IPS-15b (cell line): ENCODE measurements around the gene SYNPO2.

Source experiments
- H3K27me3 ChIP-seq: one replicate; pipeline ENCODE4 v1.6.1; 2013; ENCODE audit warnings: low read length; ENCODE audit not compliant: control insufficient read depth, insufficient read depth
- H3K36me3 ChIP-seq: one replicate; pipeline ENCODE4 v1.6.1; 2013; ENCODE audit warnings: low read length; ENCODE audit not compliant: control insufficient read depth, insufficient read depth
- H3K4me1 ChIP-seq: one replicate; pipeline ENCODE4 v1.6.1; 2013; ENCODE audit warnings: mild to moderate bottlenecking, low read length; ENCODE audit not compliant: control insufficient read depth, insufficient read depth
- H3K4me3 ChIP-seq: one replicate; pipeline ENCODE4 v1.5.1; 2013; ENCODE audit warnings: low read depth, low read length
- H3K9ac ChIP-seq: one replicate; pipeline ENCODE4 v1.6.1; 2013; ENCODE audit warnings: low read depth, mild to moderate bottlenecking, low read length
- H3K9me3 ChIP-seq: one replicate; pipeline ENCODE4 v1.6.1; 2013; ENCODE audit warnings: mild to moderate bottlenecking, low read length; ENCODE audit not compliant: control insufficient read depth, insufficient read depth

SYNPO2 gene

GRCh38 chr4:119099227-119099810 is 210.7 kb downstream of the SYNPO2 start:
- H3K9me3 ChIP-seq = no peaks in the 10 kb centered on the region
- no peak overlapping the region for H3K4me3 ChIP-seq
- H3K9ac ChIP-seq = no peak overlapping the region
- H3K4me1 ChIP-seq = no peaks in the 10 kb centered on the region
- no peaks in the 10 kb centered on the region for H3K27me3 ChIP-seq
- H3K36me3 ChIP-seq = no peaks in the 10 kb centered on the region

- Histone ChIP-seq H3K9ac (no peak overlapping the region), H3K36me3 (no peaks in the 10 kb centered on the region), H3K9me3 (no peaks in the 10 kb centered on the region), H3K27me3 (no peaks in the 10 kb centered on the region), H3K4me3 (no peak overlapping the region), H3K4me1 (no peaks in the 10 kb centered on the region)
Measured at GRCh38 chr4:119100655-119101054, 212.0 kb downstream of the SYNPO2 start.

GRCh38 chr4:119103263-119103662 is 214.6 kb downstream of the SYNPO2 start:
- Histone ChIP-seq H3K27me3 (no peaks in the 10 kb centered on the region), H3K9ac (no peak overlapping the region), H3K9me3 (no peaks in the 10 kb centered on the region), H3K36me3 (no peaks in the 10 kb centered on the region), H3K4me3 (no peak overlapping the region), H3K4me1 (no peaks in the 10 kb centered on the region)

- Histone ChIP-seq H3K4me3 (no peak overlapping the region), H3K27me3 (no peaks in the 10 kb centered on the region), H3K4me1 (no peaks in the 10 kb centered on the region), H3K9ac (no peak overlapping the region), H3K36me3 (no peaks in the 10 kb centered on the region), H3K9me3 (no peaks in the 10 kb centered on the region)
Measured at GRCh38 chr4:119104644-119105273, 216.1 kb downstream of the SYNPO2 start.

GRCh38 chr4:119105605-119106004 is 217.0 kb downstream of the SYNPO2 start:
- H3K9ac ChIP-seq = no peak overlapping the region
- H3K9me3 ChIP-seq = no peaks in the 10 kb centered on the region
- no peaks in the 10 kb centered on the region for H3K27me3 ChIP-seq
- H3K4me1 ChIP-seq = no peaks in the 10 kb centered on the region
- H3K4me3 ChIP-seq = no peak overlapping the region
- H3K36me3 ChIP-seq = no peaks in the 10 kb centered on the region

- H3K27me3 ChIP-seq = no peaks in the 10 kb centered on the region
- no peak overlapping the region for H3K9ac ChIP-seq
- H3K4me3 ChIP-seq = no peak overlapping the region
- H3K4me1 ChIP-seq = no peaks in the 10 kb centered on the region
- H3K36me3 ChIP-seq = no peaks in the 10 kb centered on the region
- no peaks in the 10 kb centered on the region for H3K9me3 ChIP-seq
Measured at GRCh38 chr4:119106036-119107000, 217.7 kb downstream of the SYNPO2 start.

- no peak overlapping the region for H3K9ac ChIP-seq
- no peaks in the 10 kb centered on the region for H3K9me3 ChIP-seq
- no peaks in the 10 kb centered on the region for H3K4me1 ChIP-seq
- no peaks in the 10 kb centered on the region for H3K27me3 ChIP-seq
- H3K36me3 ChIP-seq = no peaks in the 10 kb centered on the region
- H3K4me3 ChIP-seq = no peak overlapping the region
Measured at GRCh38 chr4:119110121-119110520, 221.5 kb downstream of the SYNPO2 start.
